Measurements from ENCODE around the gene MUC5B.

Gene MUC5B

DNA sequence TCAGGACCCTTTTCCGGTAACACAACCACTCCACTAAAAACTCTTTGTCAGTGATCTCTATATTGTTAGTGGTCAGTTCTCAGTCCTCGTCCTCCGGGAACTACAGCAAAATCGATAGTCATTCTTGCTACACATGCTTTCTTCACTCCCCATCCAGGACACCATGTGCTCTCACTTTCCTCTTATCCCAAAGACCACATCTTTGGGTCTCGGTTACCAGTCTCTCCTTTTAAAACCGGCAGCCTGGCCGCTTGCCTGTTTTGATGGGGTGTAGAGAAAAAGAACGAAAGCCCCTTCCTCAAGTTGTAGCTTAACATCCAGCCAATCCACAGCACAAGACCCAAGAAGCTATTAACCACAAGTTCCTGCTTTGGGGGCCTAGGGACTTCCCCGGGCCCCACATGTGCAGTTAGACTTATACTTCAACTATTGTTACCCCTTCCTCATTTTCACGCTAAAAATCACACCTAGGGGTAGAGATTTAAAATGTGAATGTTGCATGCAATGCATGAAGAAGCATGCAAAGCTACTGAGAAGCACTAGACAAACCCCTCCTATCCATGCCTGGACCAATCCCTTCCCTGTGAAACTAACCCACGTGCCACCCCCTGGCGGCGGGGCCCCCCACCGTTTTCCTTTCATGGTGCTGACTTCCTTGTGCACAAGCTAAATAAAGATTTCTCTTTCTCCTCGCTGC lies 88.1 kb downstream of the MUC5B start:
- peak; percentile 25 for DNase-seq (ENCODE audit: low spot score)
